ENCODE data around the gene MATN3. TPM values are rescaled to one million over a fixed set of nuclear protein-coding genes. Genes with fewer than 3 reads are reported as not detected.

Gene MATN3
- polyA plus RNA-seq, 4 donors: 0.25 to 1.0 TPM; not detected in 2

DNA sequence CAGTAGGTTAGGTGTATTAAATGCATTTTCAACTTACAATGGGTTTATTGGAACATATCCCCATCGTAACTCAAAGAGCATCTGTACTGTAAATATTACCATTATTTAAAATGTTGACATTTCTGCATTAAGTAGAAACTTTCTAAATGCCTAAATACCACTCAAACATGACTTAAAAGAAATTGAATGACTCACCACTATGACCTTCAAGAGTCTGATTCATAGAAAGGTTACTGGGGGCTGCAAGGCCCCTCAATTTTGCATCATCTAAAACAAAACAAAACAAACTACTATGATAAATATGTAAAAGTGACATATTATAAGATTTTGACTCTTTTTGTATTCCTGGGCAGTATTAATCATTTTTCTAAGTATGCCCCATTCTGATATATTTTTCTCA, 30.2 kb downstream of the MATN3 start:
- FAIRE-seq: no peak
- no peak overlapping the region for H3K27ac ChIP-seq (ENCODE audit: low read depth in 1 of 3, low read length in 2 of 3)
- H3K36me3 ChIP-seq (ENCODE audit: control insufficient read depth in 3 of 3, insufficient read depth in 2 of 3, low read depth in 1 of 3, low read length in 3 of 3): peaks cover 0 to 7% (median 0%) of the 10 kb centered on the region in 3 donors
- no peak overlapping the region for H3K4me3 ChIP-seq (ENCODE audit: low read depth in 1 of 3, low read length in 3 of 3)
- H3K9me3 ChIP-seq (ENCODE audit: control insufficient read depth in 2 of 2, insufficient read depth in 1 of 2, low read depth in 1 of 2, low read length in 1 of 2): no peaks in the 10 kb centered on the region
- no peak for DNase-seq
- H3K27me3 ChIP-seq (ENCODE audit: control insufficient read depth in 3 of 3, insufficient read depth in 3 of 3, low read length in 3 of 3): no peaks in the 10 kb centered on the region
- H3K4me1 ChIP-seq (ENCODE audit: control insufficient read depth in 3 of 3, insufficient read depth in 2 of 3, low read depth in 1 of 3, low read length in 2 of 3): no peaks in the 10 kb centered on the region
- 77 to 90% (median 88%) methylated on average over 1 of the region's 1 CpG for WGBS, 3 donors

DNA sequence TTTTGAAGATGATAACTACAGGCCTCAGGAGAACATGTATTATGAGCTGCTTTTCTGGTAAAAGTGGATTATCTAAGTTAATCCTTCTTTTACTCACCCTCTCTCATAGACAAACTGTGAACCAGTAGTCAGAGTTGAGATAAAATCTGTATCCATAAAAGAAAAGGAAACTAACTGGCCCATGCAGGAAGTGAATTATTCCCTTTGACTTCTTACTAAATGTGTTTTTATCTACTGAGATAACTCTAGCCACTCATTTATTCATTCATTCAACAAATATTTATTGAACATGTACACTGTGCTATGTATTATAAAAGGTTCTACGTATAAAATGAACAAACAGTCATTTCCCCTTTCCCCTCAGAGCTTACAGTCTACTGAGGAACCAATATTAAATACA, 32.5 kb downstream of the MATN3 start:
- peaks cover 0 to 9% (median 0%) of the 10 kb centered on the region in 3 donors for H3K36me3 ChIP-seq (ENCODE audit: control insufficient read depth in 3 of 3, insufficient read depth in 2 of 3, low read depth in 1 of 3, low read length in 3 of 3)
- H3K27ac ChIP-seq (ENCODE audit: low read depth in 1 of 3, low read length in 2 of 3): no peak overlapping the region
- FAIRE-seq (no peak), DNase-seq (peak in 1 of 2 donors; percentile 5)
- WGBS, 3 donors: 46 to 69% (median 63%) methylated on average over 1 of the region's 1 CpG
- no peaks in the 10 kb centered on the region for H3K4me1 ChIP-seq (ENCODE audit: control insufficient read depth in 3 of 3, insufficient read depth in 2 of 3, low read depth in 1 of 3, low read length in 2 of 3)
- H3K4me3 ChIP-seq (ENCODE audit: low read depth in 1 of 3, low read length in 3 of 3): no peak overlapping the region
- H3K9me3 ChIP-seq (ENCODE audit: control insufficient read depth in 2 of 2, insufficient read depth in 1 of 2, low read depth in 1 of 2, low read length in 1 of 2): no peaks in the 10 kb centered on the region
- no peaks in the 10 kb centered on the region for H3K27me3 ChIP-seq (ENCODE audit: control insufficient read depth in 3 of 3, insufficient read depth in 3 of 3, low read length in 3 of 3)

GRCh38 chr2:19973466-19973865, 39.0 kb downstream of the MATN3 start:
- WGBS, 3 donors: 89 to 92% (median 89%) methylated on average over 8 of the region's 8 CpGs
- H3K9me3 ChIP-seq (ENCODE audit: control insufficient read depth in 2 of 2, insufficient read depth in 1 of 2, low read depth in 1 of 2, low read length in 1 of 2): no peaks in the 10 kb centered on the region
- H3K27ac ChIP-seq (ENCODE audit: low read depth in 1 of 3, low read length in 2 of 3): no peak overlapping the region
- no peak overlapping the region for H3K4me3 ChIP-seq (ENCODE audit: low read depth in 1 of 3, low read length in 3 of 3)
- FAIRE-seq (no peak), DNase-seq (no peak)
- no peaks in the 10 kb centered on the region for H3K27me3 ChIP-seq (ENCODE audit: control insufficient read depth in 3 of 3, insufficient read depth in 3 of 3, low read length in 3 of 3)
- H3K36me3 ChIP-seq (ENCODE audit: control insufficient read depth in 3 of 3, insufficient read depth in 2 of 3, low read depth in 1 of 3, low read length in 3 of 3): peaks cover 0 to 14% (median 0%) of the 10 kb centered on the region in 3 donors
- H3K4me1 ChIP-seq (ENCODE audit: control insufficient read depth in 3 of 3, insufficient read depth in 2 of 3, low read depth in 1 of 3, low read length in 2 of 3): no peaks in the 10 kb centered on the region

DNA sequence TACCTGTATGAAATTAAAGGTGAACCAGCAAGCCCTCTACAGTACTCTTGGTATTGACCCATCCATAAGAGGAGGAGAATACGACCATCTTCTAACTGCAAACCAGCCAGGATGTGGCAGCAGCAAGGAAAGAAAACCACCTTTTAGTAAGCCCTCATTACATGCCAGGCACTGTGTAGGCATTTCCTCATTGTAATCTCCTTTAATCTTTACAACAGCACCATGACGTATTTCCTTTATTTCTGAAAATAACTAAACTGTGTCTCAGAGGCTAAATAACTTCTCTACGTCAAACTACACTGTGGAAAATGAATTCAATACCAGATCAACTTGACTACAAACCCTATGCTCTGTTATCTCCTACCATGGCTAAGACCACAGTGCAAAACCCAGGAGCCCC, 40.8 kb downstream of the MATN3 start:
- Histone ChIP-seq H3K27ac (ENCODE audit: low read depth in 1 of 3, low read length in 2 of 3) (no peak overlapping the region), H3K4me3 (ENCODE audit: low read depth in 1 of 3, low read length in 3 of 3) (no peak overlapping the region), H3K27me3 (ENCODE audit: control insufficient read depth in 3 of 3, insufficient read depth in 3 of 3, low read length in 3 of 3) (no peaks in the 10 kb centered on the region), H3K36me3 (ENCODE audit: control insufficient read depth in 3 of 3, insufficient read depth in 2 of 3, low read depth in 1 of 3, low read length in 3 of 3) (peaks cover 0 to 11% (median 2%) of the 10 kb centered on the region in 3 donors), H3K4me1 (ENCODE audit: control insufficient read depth in 3 of 3, insufficient read depth in 2 of 3, low read depth in 1 of 3, low read length in 2 of 3) (no peaks in the 10 kb centered on the region), H3K9me3 (ENCODE audit: control insufficient read depth in 2 of 2, insufficient read depth in 1 of 2, low read depth in 1 of 2, low read length in 1 of 2) (no peaks in the 10 kb centered on the region)
- DNase-seq (peak in 1 of 2 donors; percentile 6), FAIRE-seq (no peak)
- WGBS, 3 donors: 40 to 68% (median 63%) methylated on average over 3 of the region's 3 CpGs

DNA sequence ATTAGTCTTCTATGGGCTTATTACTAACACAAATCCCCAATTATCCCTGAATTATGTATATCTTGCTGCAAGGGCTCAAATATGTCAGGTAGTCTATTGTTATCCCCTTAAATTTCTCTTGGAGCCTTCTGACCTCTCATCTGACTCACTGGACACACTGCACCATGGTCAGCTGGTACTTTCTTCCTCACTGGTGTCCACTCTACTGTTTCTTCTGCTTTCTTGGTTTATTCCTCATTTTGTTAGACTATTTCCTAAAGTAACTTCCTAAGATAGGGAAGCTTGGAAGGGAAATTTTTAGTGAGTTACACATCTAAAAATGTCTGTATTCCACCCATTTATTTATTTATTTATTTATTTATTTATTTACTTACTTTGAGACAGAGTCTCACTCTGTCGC, 49.1 kb downstream of the MATN3 start:
- Histone ChIP-seq H3K4me1 (ENCODE audit: control insufficient read depth in 3 of 3, insufficient read depth in 2 of 3, low read depth in 1 of 3, low read length in 2 of 3) (no peaks in the 10 kb centered on the region), H3K27me3 (ENCODE audit: control insufficient read depth in 3 of 3, insufficient read depth in 3 of 3, low read length in 3 of 3) (no peaks in the 10 kb centered on the region), H3K36me3 (ENCODE audit: control insufficient read depth in 3 of 3, insufficient read depth in 2 of 3, low read depth in 1 of 3, low read length in 3 of 3) (peaks cover 0 to 6% (median 2%) of the 10 kb centered on the region in 3 donors), H3K4me3 (ENCODE audit: low read depth in 1 of 3, low read length in 3 of 3) (no peak overlapping the region), H3K27ac (ENCODE audit: low read depth in 1 of 3, low read length in 2 of 3) (no peak overlapping the region), H3K9me3 (ENCODE audit: control insufficient read depth in 2 of 2, insufficient read depth in 1 of 2, low read depth in 1 of 2, low read length in 1 of 2) (peaks cover 0 to 5% of the 10 kb centered on the region in 2 donors)
- no peak for DNase-seq
- FAIRE-seq: no peak
- 100% methylated on average over 1 of the region's 1 CpG for WGBS, 3 donors

DNA sequence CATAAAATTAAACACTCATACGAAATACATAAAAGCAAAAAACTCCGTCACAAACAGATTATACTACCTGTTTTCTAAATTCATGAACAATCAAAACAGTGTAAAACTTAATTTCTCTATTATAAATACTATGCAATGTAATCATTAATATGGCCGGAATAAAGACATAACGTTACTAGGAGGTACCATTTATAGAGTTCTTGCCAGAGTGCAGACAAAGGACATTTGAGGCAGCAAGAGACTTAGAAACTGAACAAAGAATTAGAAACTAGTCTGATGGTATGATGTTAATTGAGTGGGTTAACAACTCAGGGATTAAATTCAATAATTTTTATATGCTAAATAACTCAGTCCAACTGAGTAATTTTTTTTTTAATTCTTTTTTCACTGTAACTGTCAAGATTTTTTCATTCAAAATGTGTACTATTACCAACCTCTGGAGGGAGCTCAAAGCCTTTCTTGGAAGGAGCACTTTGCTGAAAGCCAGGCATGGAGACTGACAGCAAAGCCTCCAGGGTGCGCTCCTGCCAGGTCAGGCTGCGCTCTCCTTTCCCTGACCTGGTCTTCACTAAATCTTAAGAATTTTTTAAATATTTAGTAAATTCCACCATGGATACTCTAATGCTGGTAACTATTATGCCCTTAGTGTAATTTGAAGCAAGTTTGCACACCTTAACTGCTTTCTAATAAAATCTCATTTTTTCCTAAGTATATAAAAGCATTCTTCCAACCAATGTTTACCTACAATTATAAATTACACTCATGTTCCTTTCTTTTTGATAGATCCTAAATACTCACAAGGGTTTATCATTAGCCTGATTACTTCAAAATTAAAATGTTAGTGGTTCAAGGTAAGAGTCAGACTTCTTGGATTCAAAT, 56.7 kb downstream of the MATN3 start:
- peak; percentile 71 to 74 for DNase-seq
- no peaks in the 10 kb centered on the region for H3K4me1 ChIP-seq (ENCODE audit: control insufficient read depth in 3 of 3, insufficient read depth in 2 of 3, low read depth in 1 of 3, low read length in 2 of 3)
- no peak overlapping the region for H3K27ac ChIP-seq (ENCODE audit: low read depth in 1 of 3, low read length in 2 of 3)
- H3K36me3 ChIP-seq (ENCODE audit: control insufficient read depth in 3 of 3, insufficient read depth in 2 of 3, low read depth in 1 of 3, low read length in 3 of 3): no peaks in the 10 kb centered on the region
- FAIRE-seq: peak; percentile 41
- H3K4me3 ChIP-seq (ENCODE audit: low read depth in 1 of 3, low read length in 3 of 3): no peak overlapping the region
- 46 to 61% (median 61%) methylated on average over 6 of the region's 6 CpGs for WGBS, 3 donors
- H3K9me3 ChIP-seq (ENCODE audit: control insufficient read depth in 2 of 2, insufficient read depth in 1 of 2, low read depth in 1 of 2, low read length in 1 of 2): no peaks in the 10 kb centered on the region
- no peaks in the 10 kb centered on the region for H3K27me3 ChIP-seq (ENCODE audit: control insufficient read depth in 3 of 3, insufficient read depth in 3 of 3, low read length in 3 of 3)

DNA sequence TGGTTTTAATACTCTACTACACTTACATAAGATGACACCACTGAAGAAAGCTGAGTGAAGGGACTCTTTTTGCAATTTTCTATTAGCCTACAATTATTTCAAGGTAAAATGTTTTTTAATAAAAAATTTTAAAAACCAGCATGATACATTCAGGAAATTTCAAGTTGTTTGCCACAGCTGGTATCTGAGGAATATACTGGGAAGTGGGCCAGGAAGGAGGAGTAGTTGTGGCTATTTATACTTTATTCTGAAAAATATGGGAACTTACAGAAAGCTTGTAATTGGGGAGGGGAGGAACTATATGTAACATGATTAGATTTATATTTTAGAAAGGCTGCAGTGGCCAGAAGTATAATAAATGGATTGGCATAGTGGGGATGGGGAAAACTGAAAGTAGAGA, 63.4 kb downstream of the MATN3 start:
- no peak for FAIRE-seq

DNA sequence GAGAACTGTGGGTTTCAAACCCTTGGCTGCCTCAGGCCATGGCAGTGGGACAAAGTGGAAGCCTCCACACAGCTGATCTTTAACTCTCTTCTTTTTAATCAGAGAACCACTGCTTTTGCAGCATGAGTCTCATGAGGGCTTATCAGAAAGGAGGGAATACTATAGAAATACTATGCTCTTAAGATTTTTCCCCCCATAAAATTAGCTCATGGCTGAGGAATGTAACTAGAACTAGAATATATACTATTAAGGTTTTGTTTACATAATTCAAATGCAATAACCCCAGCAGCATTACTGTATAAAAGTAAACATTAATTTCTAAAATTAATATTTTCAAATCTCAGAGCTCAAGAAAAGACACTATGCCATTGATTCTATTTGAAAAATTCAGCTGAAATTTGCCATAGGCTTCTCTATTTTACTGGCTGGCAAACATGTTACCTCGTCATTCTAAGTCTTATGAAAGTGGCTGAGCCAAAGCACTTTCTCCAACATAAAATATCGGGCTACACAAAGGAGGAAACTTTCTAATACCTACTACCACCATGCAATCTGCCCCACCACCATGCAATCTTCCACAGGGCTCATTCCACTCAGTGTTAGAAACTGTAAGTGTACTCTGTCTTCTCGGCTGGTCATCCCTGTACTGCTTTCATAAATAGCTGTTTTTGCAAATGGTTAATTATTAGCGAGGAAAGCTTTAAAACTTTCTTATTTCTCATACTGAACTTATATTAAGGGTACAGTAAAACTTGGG, 65.1 kb downstream of the MATN3 start:
- FAIRE-seq: no peak
- no peaks in the 10 kb centered on the region for H3K9me3 ChIP-seq (ENCODE audit: control insufficient read depth in 2 of 2, insufficient read depth in 1 of 2, low read depth in 1 of 2, low read length in 1 of 2)
- WGBS, 3 donors: 86 to 94% (median 91%) methylated on average over 4 of the region's 4 CpGs

More for the DNA sequence above, 63.4 kb downstream of the MATN3 start:
- H3K4me1 ChIP-seq (ENCODE audit: control insufficient read depth in 3 of 3, insufficient read depth in 2 of 3, low read depth in 1 of 3, low read length in 2 of 3): no peaks in the 10 kb centered on the region
- no peak overlapping the region for H3K4me3 ChIP-seq (ENCODE audit: low read depth in 1 of 3, low read length in 3 of 3)
- no peak overlapping the region for H3K27ac ChIP-seq (ENCODE audit: low read depth in 1 of 3, low read length in 2 of 3)
- H3K36me3 ChIP-seq (ENCODE audit: control insufficient read depth in 3 of 3, insufficient read depth in 2 of 3, low read depth in 1 of 3, low read length in 3 of 3): no peaks in the 10 kb centered on the region
- no peaks in the 10 kb centered on the region for H3K27me3 ChIP-seq (ENCODE audit: control insufficient read depth in 3 of 3, insufficient read depth in 3 of 3, low read length in 3 of 3)
- DNase-seq: no peak
- no peaks in the 10 kb centered on the region for H3K9me3 ChIP-seq (ENCODE audit: control insufficient read depth in 2 of 2, insufficient read depth in 1 of 2, low read depth in 1 of 2, low read length in 1 of 2)

More for the DNA sequence above, 65.1 kb downstream of the MATN3 start:
- no peak for DNase-seq
- Histone ChIP-seq H3K4me1 (ENCODE audit: control insufficient read depth in 3 of 3, insufficient read depth in 2 of 3, low read depth in 1 of 3, low read length in 2 of 3) (no peaks in the 10 kb centered on the region), H3K4me3 (ENCODE audit: low read depth in 1 of 3, low read length in 3 of 3) (no peak overlapping the region), H3K27me3 (ENCODE audit: control insufficient read depth in 3 of 3, insufficient read depth in 3 of 3, low read length in 3 of 3) (no peaks in the 10 kb centered on the region), H3K36me3 (ENCODE audit: control insufficient read depth in 3 of 3, insufficient read depth in 2 of 3, low read depth in 1 of 3, low read length in 3 of 3) (no peaks in the 10 kb centered on the region), H3K27ac (ENCODE audit: low read depth in 1 of 3, low read length in 2 of 3) (no peak overlapping the region)

All from small intestine (tissue), 7 donors.